ENCODE data around the gene VASH2.

GRCh38 chr1:212986551-212986950 lies 36.2 kb downstream of the VASH2 start:
- TF ChIP-seq CTCF (conservative IDR thresholded peaks at IDR 0.05; ENCODE audit: low read depth in 2 of 2) = no peak
- peak; percentile 25 for TF ChIP-seq POLR2AphosphoS5 (IDR thresholded peaks at IDR 0.05; ENCODE audit: low read depth)
- TF ChIP-seq JUNB (IDR thresholded peaks at IDR 0.05; ENCODE audit: unreplicated experiment) = no peak
